ENCODE results near the gene SDHB.
A peak's percentile ranks its signal among the peaks of the same experiment; 100 is the strongest.

SDHB gene

GRCh38 chr1:17043676-17044075 lies 10.2 kb downstream of the SDHB start:
- DNase-seq, result no peak

- DNase-seq, result no peak
These were observed 13.7 kb downstream of the SDHB start for GRCh38 chr1:17040135-17040534.

GRCh38 chr1:17039522-17039921 lies 14.3 kb downstream of the SDHB start:
- no peak for DNase-seq

GRCh38 chr1:17033481-17033880 lies 20.4 kb downstream of the SDHB start:
- DNase-seq, result no peak

- no peak for DNase-seq
These were observed 21.1 kb downstream of the SDHB start for GRCh38 chr1:17032741-17033140.

- DNase-seq, result no peak
These were observed 22.4 kb downstream of the SDHB start for GRCh38 chr1:17031436-17031835.

GRCh38 chr1:17030206-17030605 lies 23.6 kb downstream of the SDHB start:
- no peak for DNase-seq

GRCh38 chr1:17028662-17029188 lies 25.1 kb downstream of the SDHB start:
- DNase-seq, result no peak

GRCh38 chr1:17027900-17028299 lies 25.9 kb downstream of the SDHB start:
- DNase-seq, result no peak

- DNase-seq, result no peak
These were observed 26.4 kb downstream of the SDHB start for GRCh38 chr1:17027403-17027802.

GRCh38 chr1:17024721-17025120 lies 29.1 kb downstream of the SDHB start:
- DNase-seq, result no peak

- DNase-seq, result no peak
These were observed 30.3 kb downstream of the SDHB start for GRCh38 chr1:17023573-17023972.

- DNase-seq, result no peak
These were observed 30.7 kb downstream of the SDHB start for GRCh38 chr1:17023102-17023501.

GRCh38 chr1:17021896-17022295 lies 31.9 kb downstream of the SDHB start:
- no peak for DNase-seq

GRCh38 chr1:17020502-17020901 lies 33.3 kb downstream of the SDHB start:
- DNase-seq, result no peak

GRCh38 chr1:17018849-17019248 lies 35.0 kb downstream of the SDHB start:
- no peak for DNase-seq

- DNase-seq, result no peak
These were observed 36.4 kb downstream of the SDHB start for GRCh38 chr1:17017435-17017834.

- DNase-seq, result no peak
These were observed 37.5 kb downstream of the SDHB start for GRCh38 chr1:17016317-17016661.

GRCh38 chr1:17014671-17015567 lies 38.9 kb downstream of the SDHB start:
- no peak for DNase-seq

- DNase-seq, result no peak
These were observed 40.1 kb downstream of the SDHB start for GRCh38 chr1:17013491-17014320.

GRCh38 chr1:17012775-17013490 lies 40.9 kb downstream of the SDHB start:
- DNase-seq, result no peak

GRCh38 chr1:17011439-17012307 lies 42.2 kb downstream of the SDHB start, which contains the start of gene ATP13A2:
TSS of gene ATP13A2 (minus strand) at chr1:17011928. CDS start at chr1:17011738, 190 bp downstream.
- peak; percentile 76 to 78 for DNase-seq

Measured in activated CD4-positive, alpha-beta T cell treated with anti-CD3 and anti-CD28 coated beads, Interleukin-2, amount 50 U/mL, for 4 hours (primary cell).